Stimulated activated CD8-positive, alpha-beta memory T cell treated with anti-CD3 and anti-CD28 coated beads, Interleukin-4, amount 100 ng/mL, for 4 hours (primary cell): ENCODE measurements around the gene SMAD3.
"Not testable (repeated sequence)": the region's sequence is repeated elsewhere in the genome, so short reads cannot be mapped to it uniquely, and the experiment has no call there.

Experiments
- DNase-seq, 2 donors: peaks; one replicate each; pipeline ENCODE4 v3.0.0-alpha.2; 2020; ENCODE audit warnings: low read depth in 2 of 2, low spot score in 1 of 2

SMAD3 gene

GRCh38 chr15:67140078-67140833 is 74.9 kb downstream of the SMAD3 start:
- no peak for DNase-seq

GRCh38 chr15:67142092-67142766 is 76.8 kb downstream of the SMAD3 start:
- DNase-seq = no peak

GRCh38 chr15:67142767-67143100 is 77.3 kb downstream of the SMAD3 start:
- no peak for DNase-seq

GRCh38 chr15:67143646-67144045 is 78.2 kb downstream of the SMAD3 start:
- DNase-seq = no peak

- no peak for DNase-seq
These were observed 79.4 kb downstream of the SMAD3 start for GRCh38 chr15:67144609-67145311.

GRCh38 chr15:67145312-67145610 is 79.9 kb downstream of the SMAD3 start:
- DNase-seq = no peak

GRCh38 chr15:67145710-67146109 is 80.3 kb downstream of the SMAD3 start:
- no peak for DNase-seq

- DNase-seq = no peak
These were observed 80.8 kb downstream of the SMAD3 start for GRCh38 chr15:67146234-67146633.

- no peak for DNase-seq
These were observed 81.5 kb downstream of the SMAD3 start for GRCh38 chr15:67146875-67147381.

GRCh38 chr15:67147396-67147949 is 82.1 kb downstream of the SMAD3 start:
- DNase-seq = no peak

- DNase-seq = no peak
These were observed 82.8 kb downstream of the SMAD3 start for GRCh38 chr15:67148196-67148701.

- no peak for DNase-seq
These were observed 83.8 kb downstream of the SMAD3 start for GRCh38 chr15:67149068-67149772.

- no peak for DNase-seq
These were observed 84.3 kb downstream of the SMAD3 start for GRCh38 chr15:67149773-67150022.

GRCh38 chr15:67150023-67150860 is 84.8 kb downstream of the SMAD3 start:
- no peak for DNase-seq

- no peak for DNase-seq
These were observed 87.0 kb downstream of the SMAD3 start for GRCh38 chr15:67152429-67152828.

GRCh38 chr15:67153044-67153443 is 87.6 kb downstream of the SMAD3 start:
- DNase-seq = not testable (repeated sequence)

- no peak for DNase-seq
These were observed 88.8 kb downstream of the SMAD3 start for GRCh38 chr15:67154249-67154648.

- DNase-seq = no peak
These were observed 91.0 kb downstream of the SMAD3 start for GRCh38 chr15:67156426-67156825.

- DNase-seq = no peak
These were observed 91.4 kb downstream of the SMAD3 start for GRCh38 chr15:67156834-67157233.

GRCh38 chr15:67157521-67158252 is 92.3 kb downstream of the SMAD3 start:
- no peak for DNase-seq
